ENCODE measurements around the gene ADCY5. TPM values are rescaled to one million over a fixed set of nuclear protein-coding genes. Genes with fewer than 3 reads are reported as not detected.

The ADCY5 gene
- total RNA-seq, 1 donor from 2014 or later = 0.67 TPM

- no peak for DNase-seq (ENCODE audit: low read depth)
- Histone ChIP-seq H3K27me3 (ENCODE audit: control insufficient read depth, insufficient read depth, low read length) (no peaks in the 10 kb centered on the region), H3K4me3 (ENCODE audit: low read depth, low read length) (no peak overlapping the region), H3K36me3 (ENCODE audit: control insufficient read depth, insufficient read depth, low read length) (peaks cover 2% of the 10 kb centered on the region)
- TF ChIP-seq CTCF (IDR thresholded peaks at IDR 0.05; ENCODE audit: insufficient read depth, low read length, poor library complexity, severe bottlenecking) = no peak
These were observed 177.3 kb downstream of the ADCY5 start for GRCh38 chr3:123271466-123272159.

GRCh38 chr3:123270818-123271217 is 178.1 kb downstream of the ADCY5 start:
- DNase-seq (ENCODE audit: low read depth) = no peak
- H3K36me3 ChIP-seq (ENCODE audit: control insufficient read depth, insufficient read depth, low read length) = peaks cover 2% of the 10 kb centered on the region
- TF ChIP-seq CTCF (IDR thresholded peaks at IDR 0.05; ENCODE audit: insufficient read depth, low read length, poor library complexity, severe bottlenecking) = no peak
- no peaks in the 10 kb centered on the region for H3K27me3 ChIP-seq (ENCODE audit: control insufficient read depth, insufficient read depth, low read length)
- H3K4me3 ChIP-seq (ENCODE audit: low read depth, low read length) = no peak overlapping the region

- H3K4me3 ChIP-seq (ENCODE audit: low read depth, low read length) = no peak overlapping the region
- TF ChIP-seq CTCF (IDR thresholded peaks at IDR 0.05; ENCODE audit: insufficient read depth, low read length, poor library complexity, severe bottlenecking) = no peak
- peaks cover 2% of the 10 kb centered on the region for H3K36me3 ChIP-seq (ENCODE audit: control insufficient read depth, insufficient read depth, low read length)
- DNase-seq (ENCODE audit: low read depth) = no peak
- H3K27me3 ChIP-seq (ENCODE audit: control insufficient read depth, insufficient read depth, low read length) = no peaks in the 10 kb centered on the region
These were observed 181.1 kb downstream of the ADCY5 start for GRCh38 chr3:123267821-123268220.

- DNase-seq (ENCODE audit: low read depth) = no peak
- H3K4me3 ChIP-seq (ENCODE audit: low read depth, low read length) = no peak overlapping the region
- H3K36me3 ChIP-seq (ENCODE audit: control insufficient read depth, insufficient read depth, low read length) = no peaks in the 10 kb centered on the region
- TF ChIP-seq CTCF (IDR thresholded peaks at IDR 0.05; ENCODE audit: insufficient read depth, low read length, poor library complexity, severe bottlenecking) = no peak
- H3K27me3 ChIP-seq (ENCODE audit: control insufficient read depth, insufficient read depth, low read length) = no peaks in the 10 kb centered on the region
These were observed 184.9 kb downstream of the ADCY5 start for GRCh38 chr3:123263941-123264340.

- H3K27me3 ChIP-seq (ENCODE audit: control insufficient read depth, insufficient read depth, low read length) = no peaks in the 10 kb centered on the region
- H3K4me3 ChIP-seq (ENCODE audit: low read depth, low read length) = no peak overlapping the region
- no peak for DNase-seq (ENCODE audit: low read depth)
- no peaks in the 10 kb centered on the region for H3K36me3 ChIP-seq (ENCODE audit: control insufficient read depth, insufficient read depth, low read length)
- no peak for TF ChIP-seq CTCF (IDR thresholded peaks at IDR 0.05; ENCODE audit: insufficient read depth, low read length, poor library complexity, severe bottlenecking)
These were observed 186.0 kb downstream of the ADCY5 start for GRCh38 chr3:123262868-123263267.

GRCh38 chr3:123262226-123262625 is 186.7 kb downstream of the ADCY5 start:
- Histone ChIP-seq H3K27me3 (ENCODE audit: control insufficient read depth, insufficient read depth, low read length) (no peaks in the 10 kb centered on the region), H3K36me3 (ENCODE audit: control insufficient read depth, insufficient read depth, low read length) (no peaks in the 10 kb centered on the region), H3K4me3 (ENCODE audit: low read depth, low read length) (no peak overlapping the region)
- no peak for TF ChIP-seq CTCF (IDR thresholded peaks at IDR 0.05; ENCODE audit: insufficient read depth, low read length, poor library complexity, severe bottlenecking)
- DNase-seq (ENCODE audit: low read depth) = no peak

Data from kidney epithelial cell (primary cell).